Immature natural killer cell (primary cell): ENCODE data around the gene CIT. TPM values are rescaled to one million over a fixed set of nuclear protein-coding genes. Genes with fewer than 3 reads are reported as not detected.

ENCODE experiments used
- DNase-seq, 3 donors: peaks; one replicate each; pipeline ENCODE4 v3.0.0; 2022; ENCODE audit warnings: mixed read lengths in 1 of 3
- H3K27ac Mint-ChIP-seq, 6 donors: one replicate each; pipeline ENCODE4 v1.8.0; 2020; ENCODE audit warnings: mixed read lengths in 6 of 6, mild to moderate bottlenecking in 5 of 6, inconsistent platforms in 4 of 6, moderate library complexity in 3 of 6
- H3K27me3 Mint-ChIP-seq, 3 donors: one replicate each; pipeline ENCODE4 v1.8.0; 2020 to 2021; ENCODE audit warnings: low read depth in 3 of 3, mild to moderate bottlenecking in 3 of 3, mixed read lengths in 3 of 3, moderate library complexity in 3 of 3, inconsistent platforms in 1 of 3
- H3K36me3 Mint-ChIP-seq, 3 donors: one replicate each; pipeline ENCODE4 v1.8.0; 2020; ENCODE audit warnings: mixed read lengths in 3 of 3, inconsistent platforms in 2 of 3, mild to moderate bottlenecking in 2 of 3
- H3K4me1 Mint-ChIP-seq, 2 donors: one replicate each; pipeline ENCODE4 v1.8.0; 2020; ENCODE audit warnings: inconsistent platforms in 2 of 2, mild to moderate bottlenecking in 2 of 2, mixed read lengths in 2 of 2, moderate library complexity in 1 of 2
- H3K4me3 Mint-ChIP-seq, 5 donors: one replicate each; pipeline ENCODE4 v1.8.0; 2020; ENCODE audit warnings: mild to moderate bottlenecking in 5 of 5, mixed read lengths in 5 of 5, inconsistent platforms in 3 of 5, moderate library complexity in 3 of 5
- H3K9me3 Mint-ChIP-seq, 6 donors: one replicate each; pipeline ENCODE4 v1.8.0; 2020; ENCODE audit warnings: mild to moderate bottlenecking in 6 of 6, mixed read lengths in 6 of 6, inconsistent platforms in 4 of 6, moderate library complexity in 3 of 6
- polyA plus RNA-seq, 3 donors: library from polyadenylated mRNA; unstranded; fragments of 300-500 nt; fragmentation: Illumina TruSeq; gene quantifications; one replicate each; pipeline ENCODE4 v1.2.3, GENCODE V29; 2021

CIT gene
- polyA plus RNA-seq, 3 donors from 2014 or later: 0.75 TPM; not detected in 2

- no peak overlapping the region for H3K4me3 Mint-ChIP-seq
- H3K27ac Mint-ChIP-seq: no peak overlapping the region
- H3K9me3 Mint-ChIP-seq: no peaks in the 10 kb centered on the region
- no peak for DNase-seq
- H3K27me3 Mint-ChIP-seq: peaks cover 0 to 1% (median 0%) of the 10 kb centered on the region in 3 donors
- peaks cover 0 to 9% (median 0%) of the 10 kb centered on the region in 3 donors for H3K36me3 Mint-ChIP-seq
- H3K4me1 Mint-ChIP-seq: peaks cover 0 to 5% of the 10 kb centered on the region in 2 donors
These were observed 189.2 kb downstream of the CIT start for GRCh38 chr12:119687879-119688278.

GRCh38 chr12:119687406-119687805, 189.7 kb downstream of the CIT start:
- H3K9me3 Mint-ChIP-seq: no peaks in the 10 kb centered on the region
- no peak overlapping the region for H3K4me3 Mint-ChIP-seq
- peaks cover 0 to 9% (median 0%) of the 10 kb centered on the region in 3 donors for H3K36me3 Mint-ChIP-seq
- no peak for DNase-seq
- peaks cover 0 to 1% (median 0%) of the 10 kb centered on the region in 3 donors for H3K27me3 Mint-ChIP-seq
- peaks cover 0 to 10% of the 10 kb centered on the region in 2 donors for H3K4me1 Mint-ChIP-seq
- no peak overlapping the region for H3K27ac Mint-ChIP-seq

- Mint-ChIP-seq H3K4me1 (peaks cover 2 to 16% of the 10 kb centered on the region in 2 donors), H3K27ac (no peak overlapping the region), H3K27me3 (peaks cover 0 to 1% (median 0%) of the 10 kb centered on the region in 3 donors), H3K36me3 (peaks cover 0 to 9% (median 3%) of the 10 kb centered on the region in 3 donors), H3K4me3 (no peak overlapping the region), H3K9me3 (no peaks in the 10 kb centered on the region)
- DNase-seq: no peak
These were observed 190.3 kb downstream of the CIT start for GRCh38 chr12:119686776-119687175.

GRCh38 chr12:119686355-119686754, 190.8 kb downstream of the CIT start:
- no peak overlapping the region for H3K27ac Mint-ChIP-seq
- peaks cover 0 to 9% (median 3%) of the 10 kb centered on the region in 3 donors for H3K36me3 Mint-ChIP-seq
- DNase-seq: no peak
- peaks cover 2 to 16% of the 10 kb centered on the region in 2 donors for H3K4me1 Mint-ChIP-seq
- H3K27me3 Mint-ChIP-seq: peaks cover 0 to 1% (median 0%) of the 10 kb centered on the region in 3 donors
- no peaks in the 10 kb centered on the region for H3K9me3 Mint-ChIP-seq
- no peak overlapping the region for H3K4me3 Mint-ChIP-seq

DNA sequence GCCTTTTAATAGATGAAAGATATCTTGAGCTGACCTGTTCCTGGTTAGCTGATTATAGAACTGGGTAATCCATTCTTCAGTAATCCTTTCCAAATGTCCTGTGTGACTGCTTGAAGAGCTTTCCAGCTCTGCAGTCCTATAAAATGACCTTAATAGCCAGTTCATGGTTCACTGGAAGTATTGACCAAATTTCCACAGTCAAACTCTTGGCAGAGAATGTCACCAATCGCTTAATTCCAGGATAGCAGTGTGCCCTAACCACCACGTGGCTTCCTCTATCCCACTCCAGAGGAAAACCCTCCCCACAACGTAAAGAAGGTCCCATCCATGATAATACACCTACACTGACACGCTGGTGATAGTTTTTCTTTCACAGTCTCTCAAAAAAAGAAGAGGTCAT, 191.7 kb downstream of the CIT start:
- no peak overlapping the region for H3K27ac Mint-ChIP-seq
- H3K36me3 Mint-ChIP-seq: peaks cover 3 to 9% (median 4%) of the 10 kb centered on the region in 3 donors
- no peaks in the 10 kb centered on the region for H3K9me3 Mint-ChIP-seq
- DNase-seq: no peak
- peaks cover 2 to 16% of the 10 kb centered on the region in 2 donors for H3K4me1 Mint-ChIP-seq
- H3K4me3 Mint-ChIP-seq: no peak overlapping the region
- peaks cover 0 to 1% (median 0%) of the 10 kb centered on the region in 3 donors for H3K27me3 Mint-ChIP-seq

- Mint-ChIP-seq H3K9me3 (no peaks in the 10 kb centered on the region), H3K27me3 (peaks cover 0 to 1% (median 0%) of the 10 kb centered on the region in 3 donors)
These were observed 192.3 kb downstream of the CIT start for GRCh38 chr12:119684711-119685369.

GRCh38 chr12:119683816-119684215, 193.3 kb downstream of the CIT start:
- Mint-ChIP-seq H3K4me1 (peaks cover 2 to 16% of the 10 kb centered on the region in 2 donors), H3K27me3 (no peaks in the 10 kb centered on the region), H3K27ac (no peak overlapping the region), H3K4me3 (no peak overlapping the region), H3K36me3 (peaks cover 13 to 15% (median 15%) of the 10 kb centered on the region in 3 donors), H3K9me3 (no peaks in the 10 kb centered on the region)
- DNase-seq: no peak

More at GRCh38 chr12:119684711-119685369, 192.3 kb downstream of the CIT start:
- Mint-ChIP-seq H3K4me1 (peaks cover 2 to 16% of the 10 kb centered on the region in 2 donors), H3K27ac (peak overlapping the region in 1 of 6 donors; percentile 19), H3K36me3 (peaks cover 7 to 9% (median 9%) of the 10 kb centered on the region in 3 donors), H3K4me3 (no peak overlapping the region)
- DNase-seq: no peak

GRCh38 chr12:119683413-119683812, 193.7 kb downstream of the CIT start:
- H3K27ac Mint-ChIP-seq: peak overlapping the region in 1 of 6 donors; percentile 70
- peaks cover 2 to 16% of the 10 kb centered on the region in 2 donors for H3K4me1 Mint-ChIP-seq
- H3K27me3 Mint-ChIP-seq: no peaks in the 10 kb centered on the region
- no peak overlapping the region for H3K4me3 Mint-ChIP-seq
- no peaks in the 10 kb centered on the region for H3K9me3 Mint-ChIP-seq
- H3K36me3 Mint-ChIP-seq: peaks cover 14 to 19% (median 18%) of the 10 kb centered on the region in 3 donors
- no peak for DNase-seq

- Mint-ChIP-seq H3K4me1 (peaks cover 2 to 16% of the 10 kb centered on the region in 2 donors), H3K36me3 (peaks cover 15 to 26% (median 23%) of the 10 kb centered on the region in 3 donors), H3K4me3 (no peak overlapping the region), H3K27ac (peak overlapping the region; percentile 35 to 85 (median 69)), H3K27me3 (no peaks in the 10 kb centered on the region), H3K9me3 (no peaks in the 10 kb centered on the region)
- no peak for DNase-seq
These were observed 194.4 kb downstream of the CIT start for GRCh38 chr12:119682639-119683252.

DNA sequence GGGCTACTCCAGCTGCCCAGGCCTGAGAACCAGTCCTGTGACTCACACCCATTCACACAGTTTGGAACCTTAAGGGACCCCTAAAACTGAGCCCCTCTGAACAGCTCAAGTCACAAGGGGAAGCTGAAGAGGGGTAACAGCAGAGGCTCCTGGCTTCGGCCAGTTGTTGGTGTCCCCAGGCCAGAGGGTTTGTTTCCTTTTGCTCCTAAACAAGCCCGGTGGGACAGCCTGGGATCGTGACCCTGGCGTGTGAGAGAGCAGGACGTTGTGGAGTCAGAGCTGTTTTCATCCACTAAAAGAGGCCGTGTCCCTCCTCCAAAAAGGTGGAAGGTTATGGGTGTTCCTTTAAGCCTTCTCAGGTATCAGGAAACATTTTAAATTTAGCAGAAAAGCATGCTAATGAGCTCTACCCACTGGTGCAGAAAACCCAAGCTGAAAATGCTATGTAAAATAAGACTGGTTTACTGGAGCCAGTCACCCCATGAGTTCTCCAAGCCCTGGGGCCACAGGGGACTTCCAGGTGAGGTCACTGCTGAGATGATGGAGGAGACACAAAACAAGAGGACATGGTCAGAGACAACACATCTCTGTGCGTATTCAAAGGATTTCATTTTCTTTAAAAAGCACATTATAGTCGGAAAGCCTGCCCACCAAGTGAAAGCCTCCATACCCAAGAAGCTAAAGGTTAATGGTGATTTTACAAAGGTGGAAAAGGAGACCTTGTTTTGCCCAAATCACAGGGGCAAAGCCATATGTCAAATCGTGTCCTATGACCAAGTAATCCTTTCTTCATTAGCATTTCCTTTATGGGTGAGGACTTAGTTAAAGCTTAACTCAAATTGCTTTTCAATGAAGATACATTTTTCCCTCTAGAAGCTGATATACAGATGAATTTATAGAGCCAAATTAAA, 195.1 kb downstream of the CIT start:
- no peaks in the 10 kb centered on the region for H3K9me3 Mint-ChIP-seq
- peaks cover 16 to 27% (median 23%) of the 10 kb centered on the region in 3 donors for H3K36me3 Mint-ChIP-seq
- H3K27me3 Mint-ChIP-seq: no peaks in the 10 kb centered on the region
- peaks cover 2 to 16% of the 10 kb centered on the region in 2 donors for H3K4me1 Mint-ChIP-seq
- no peak for DNase-seq
- H3K4me3 Mint-ChIP-seq: no peak overlapping the region
- H3K27ac Mint-ChIP-seq: peak overlapping the region in 5 of 6 donors; percentile 35 to 85 (median 70)

- Mint-ChIP-seq H3K9me3 (no peaks in the 10 kb centered on the region), H3K4me3 (no peak overlapping the region), H3K27ac (no peak overlapping the region), H3K4me1 (peaks cover 2 to 16% of the 10 kb centered on the region in 2 donors), H3K27me3 (no peaks in the 10 kb centered on the region), H3K36me3 (peaks cover 18 to 36% (median 29%) of the 10 kb centered on the region in 3 donors)
- no peak for DNase-seq
These were observed 196.0 kb downstream of the CIT start for GRCh38 chr12:119681111-119681510.

DNA sequence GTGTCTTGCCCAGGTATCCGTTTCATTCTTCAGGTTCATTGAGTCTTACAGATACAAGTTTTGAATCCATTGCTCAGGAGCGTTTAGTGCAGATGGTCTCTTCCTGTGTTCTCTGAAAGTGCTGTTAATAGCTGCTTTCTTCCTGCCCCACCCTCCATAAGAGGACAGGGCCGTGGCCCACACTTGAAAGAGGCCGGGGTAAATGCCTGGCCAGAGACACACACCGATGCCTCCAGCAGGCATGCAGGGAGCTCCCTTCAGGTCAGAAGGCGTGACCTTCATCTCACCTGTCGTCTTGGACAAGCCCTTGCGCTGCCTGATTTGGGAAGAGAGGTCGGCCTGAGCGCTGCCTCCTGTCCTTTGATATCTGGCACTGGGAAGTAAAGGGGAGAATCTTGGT, 197.6 kb downstream of the CIT start:
- DNase-seq: no peak
- H3K9me3 Mint-ChIP-seq: no peaks in the 10 kb centered on the region
- no peaks in the 10 kb centered on the region for H3K27me3 Mint-ChIP-seq
- peaks cover 16 to 48% (median 36%) of the 10 kb centered on the region in 3 donors for H3K36me3 Mint-ChIP-seq
- peaks cover 2 to 16% of the 10 kb centered on the region in 2 donors for H3K4me1 Mint-ChIP-seq
- H3K27ac Mint-ChIP-seq: peak overlapping the region in 1 of 6 donors; percentile 37
- H3K4me3 Mint-ChIP-seq: no peak overlapping the region

GRCh38 chr12:119679081-119679480, 198.0 kb downstream of the CIT start:
- DNase-seq: no peak
- Mint-ChIP-seq H3K36me3 (peaks cover 16 to 49% (median 39%) of the 10 kb centered on the region in 3 donors), H3K4me3 (no peak overlapping the region), H3K4me1 (peaks cover 3 to 18% of the 10 kb centered on the region in 2 donors), H3K27me3 (no peaks in the 10 kb centered on the region), H3K9me3 (no peaks in the 10 kb centered on the region), H3K27ac (peak overlapping the region in 1 of 6 donors; percentile 37)
